ENCODE data around the gene NIM1K. TPM values are rescaled to one million over a fixed set of nuclear protein-coding genes. Genes with fewer than 3 reads are reported as not detected.
A peak's percentile ranks its signal among the peaks of the same experiment; 100 is the strongest.

The NIM1K gene
- total and polyA plus RNA-seq, 10 of the 15 experiments (the other 5 are each of a cell fraction or from before 2014, with no cell fraction given): 0.27 to 1.7 (median 0.66) TPM

DNA sequence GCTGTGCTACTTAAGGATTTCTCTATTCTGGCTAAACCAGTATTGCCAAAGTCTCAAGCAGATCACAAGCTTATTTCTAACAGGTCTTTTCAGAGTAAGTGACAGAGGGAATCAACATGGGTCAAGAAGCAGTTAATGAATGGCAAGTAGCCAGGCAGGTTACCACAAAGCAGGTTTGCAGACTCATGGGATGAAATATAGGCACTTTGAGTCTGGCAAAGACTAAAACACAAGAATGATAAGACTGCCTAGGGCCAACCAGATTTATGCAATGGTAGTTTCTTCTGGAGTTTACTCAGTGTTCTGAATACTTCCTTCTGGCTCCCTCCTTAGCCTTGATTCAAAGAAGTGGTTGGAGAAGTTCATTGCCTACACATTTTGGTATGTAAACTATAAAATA, 117.6 kb downstream of the NIM1K start:
- Histone ChIP-seq H3K36me3 (ENCODE audit: control insufficient read depth in 2 of 2, insufficient read depth in 2 of 2, low read length in 1 of 2) (peaks cover 0 to 7% of the 10 kb centered on the region in 2 experiments; a peak in 1 of 4 replicates), H2AFZ (ENCODE audit: control insufficient read depth, low read depth, low read length) (no peak overlapping the region), H3K79me2 (ENCODE audit: control insufficient read depth, insufficient read depth, low read length) (peaks cover 85% of the 10 kb centered on the region), H3K9me3 (replicated peaks; ENCODE audit: control insufficient read depth, insufficient read depth, low read length) (no peaks in the 10 kb centered on the region; the same call in 2 of the 3 replicates), H3K27me3 (replicated peaks in 1 of 2; ENCODE audit: control insufficient read depth in 2 of 2, insufficient read depth in 2 of 2, low read length in 1 of 2) (no peaks in the 10 kb centered on the region), H3K4me2 (ENCODE audit: control insufficient read depth, insufficient read depth) (peak overlapping the region; percentile 31), H3K4me3 (peak overlapping the region; percentile 64), H3K27ac (ENCODE audit: control insufficient read depth, insufficient read depth) (0 out of 2 replicates have a peak overlapping the region, but pooled peaks have one; percentile 5), H3K4me1 (ENCODE audit: control insufficient read depth, insufficient read depth, low read length) (peaks cover 11% of the 10 kb centered on the region), H3K9ac (ENCODE audit: control insufficient read depth, insufficient read depth, low read length) (peak overlapping the region; percentile 15), H4K20me1 (ENCODE audit: control insufficient read depth, insufficient read depth) (no peaks in the 10 kb centered on the region)
- no peak for FAIRE-seq
- ChIA-PET CTCF (interaction anchor here (1.0 to 2.6 kb wide), 5 partner anchors 15 to 207 kb away, joined by 3 to 10 read pairs (median 3); no protein-coding TSS in a partner anchor), RAD21 (ENCODE audit: unreplicated experiment) (interaction anchor here (1.0 to 2.0 kb wide), 2 partner anchors 80 to 207 kb away, joined by 4 to 7 read pairs; no protein-coding TSS in a partner anchor), POLR2A (interaction anchor here (1.0 kb wide), 1 partner anchor 188 kb away, joined by 3 read pairs; no protein-coding TSS in a partner anchor), SMC1A (ENCODE audit: uncharacterized antibody, unreplicated experiment) (interaction anchor here (1.0 to 2.9 kb wide), 5 partner anchors 10 to 204 kb away, joined by 3 to 12 read pairs (median 7); no protein-coding TSS in a partner anchor)
- no peak for DNase-seq (ENCODE audit: low read depth, low spot score)
- TF ChIP-seq TBL1XR1 (IDR thresholded peaks at IDR 0.05; ENCODE audit: low read depth, low read length): no peak
- no peak for TF ChIP-seq SUZ12 (IDR thresholded peaks at IDR 0.05; ENCODE audit: unreplicated experiment)
- TF ChIP-seq, protein P1, sequence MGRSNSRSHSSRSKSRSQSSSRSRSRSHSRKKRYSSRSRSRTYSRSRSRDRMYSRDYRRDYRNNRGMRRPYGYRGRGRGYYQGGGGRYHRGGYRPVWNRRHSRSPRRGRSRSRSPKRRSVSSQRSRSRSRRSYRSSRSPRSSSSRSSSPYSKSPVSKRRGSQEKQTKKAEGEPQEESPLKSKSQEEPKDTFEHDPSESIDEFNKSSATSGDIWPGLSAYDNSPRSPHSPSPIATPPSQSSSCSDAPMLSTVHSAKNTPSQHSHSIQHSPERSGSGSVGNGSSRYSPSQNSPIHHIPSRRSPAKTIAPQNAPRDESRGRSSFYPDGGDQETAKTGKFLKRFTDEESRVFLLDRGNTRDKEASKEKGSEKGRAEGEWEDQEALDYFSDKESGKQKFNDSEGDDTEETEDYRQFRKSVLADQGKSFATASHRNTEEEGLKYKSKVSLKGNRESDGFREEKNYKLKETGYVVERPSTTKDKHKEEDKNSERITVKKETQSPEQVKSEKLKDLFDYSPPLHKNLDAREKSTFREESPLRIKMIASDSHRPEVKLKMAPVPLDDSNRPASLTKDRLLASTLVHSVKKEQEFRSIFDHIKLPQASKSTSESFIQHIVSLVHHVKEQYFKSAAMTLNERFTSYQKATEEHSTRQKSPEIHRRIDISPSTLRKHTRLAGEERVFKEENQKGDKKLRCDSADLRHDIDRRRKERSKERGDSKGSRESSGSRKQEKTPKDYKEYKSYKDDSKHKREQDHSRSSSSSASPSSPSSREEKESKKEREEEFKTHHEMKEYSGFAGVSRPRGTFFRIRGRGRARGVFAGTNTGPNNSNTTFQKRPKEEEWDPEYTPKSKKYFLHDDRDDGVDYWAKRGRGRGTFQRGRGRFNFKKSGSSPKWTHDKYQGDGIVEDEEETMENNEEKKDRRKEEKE (IDR thresholded peaks at IDR 0.05): no peak
- TF ChIP-seq SRF (IDR thresholded peaks at IDR 0.05; ENCODE audit: low read depth in 2 of 2, low read length in 2 of 2): no peak
- TF ChIP-seq SP1 (IDR thresholded peaks at IDR 0.05; ENCODE audit: low read depth, low read length): no peak
- no peak for TF ChIP-seq ZNF207 (IDR thresholded peaks at IDR 0.05; ENCODE audit: borderline replicate concordance)
- in situ Hi-C loops (cut with MboI): no loop called here
- no TSS peak for BruUV-seq (replicated peaks)
- intact Hi-C loops (cut with micrococcal nuclease; ENCODE audit: unreplicated experiment): loop anchor here (2.0 to 10.0 kb wide), 6 partner anchors 173 to 405 kb away; partner anchors contain the start of genes NNT, TMEM267 and ZNF131
- ATAC-seq: no peak
